Measurements from ENCODE around the gene UPF3B.
A peak's percentile ranks its signal among the peaks of the same experiment; 100 is the strongest.
"Not testable (repeated sequence)": the region's sequence is repeated elsewhere in the genome, so short reads cannot be mapped to it uniquely, and the experiment has no call there.

The UPF3B gene, protein sequence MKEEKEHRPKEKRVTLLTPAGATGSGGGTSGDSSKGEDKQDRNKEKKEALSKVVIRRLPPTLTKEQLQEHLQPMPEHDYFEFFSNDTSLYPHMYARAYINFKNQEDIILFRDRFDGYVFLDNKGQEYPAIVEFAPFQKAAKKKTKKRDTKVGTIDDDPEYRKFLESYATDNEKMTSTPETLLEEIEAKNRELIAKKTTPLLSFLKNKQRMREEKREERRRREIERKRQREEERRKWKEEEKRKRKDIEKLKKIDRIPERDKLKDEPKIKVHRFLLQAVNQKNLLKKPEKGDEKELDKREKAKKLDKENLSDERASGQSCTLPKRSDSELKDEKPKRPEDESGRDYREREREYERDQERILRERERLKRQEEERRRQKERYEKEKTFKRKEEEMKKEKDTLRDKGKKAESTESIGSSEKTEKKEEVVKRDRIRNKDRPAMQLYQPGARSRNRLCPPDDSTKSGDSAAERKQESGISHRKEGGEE

DNA sequence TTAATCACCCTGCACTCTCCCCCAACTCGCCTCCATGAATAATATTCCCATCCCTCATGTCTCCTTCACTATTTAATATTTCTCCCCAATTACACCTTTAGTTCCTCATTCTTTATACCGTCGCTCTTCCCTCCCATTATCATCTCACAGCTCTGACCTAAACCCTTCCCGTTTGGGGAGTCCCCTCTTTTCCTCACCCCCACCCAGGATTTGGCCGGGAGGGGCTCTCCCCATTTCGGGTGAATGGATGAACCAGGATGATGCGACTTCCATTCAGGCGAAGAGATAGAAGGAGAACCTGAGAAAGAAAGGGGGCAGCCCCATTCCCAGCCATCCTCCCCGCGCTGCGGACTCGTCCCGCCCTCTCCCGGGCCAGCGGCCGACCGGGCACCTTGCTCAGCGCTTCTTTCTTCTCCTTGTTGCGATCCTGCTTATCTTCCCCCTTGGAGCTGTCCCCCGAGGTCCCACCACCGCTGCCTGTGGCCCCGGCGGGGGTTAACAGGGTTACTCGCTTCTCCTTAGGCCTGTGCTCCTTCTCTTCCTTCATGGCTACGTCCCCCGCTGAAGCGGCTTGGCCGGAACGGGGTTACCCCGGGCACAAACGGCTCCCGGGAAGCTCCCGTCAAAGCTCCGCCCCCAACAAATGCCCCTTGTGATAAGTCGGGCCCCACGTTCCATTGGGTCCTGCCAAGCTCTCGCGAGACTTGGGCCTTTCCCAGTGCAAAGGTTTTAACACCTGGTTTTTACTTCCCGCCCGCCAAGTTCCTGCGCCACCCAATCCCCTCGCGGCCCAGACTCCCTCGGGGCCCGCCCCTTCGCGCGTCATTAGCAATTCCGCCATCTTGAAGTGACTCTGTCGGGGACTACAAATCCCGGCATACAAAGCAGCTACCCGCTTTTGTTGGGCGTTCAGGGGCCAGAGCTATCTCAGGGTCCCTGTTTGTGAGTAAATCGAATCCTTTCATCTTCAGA lies at the start of gene UPF3B:
TSS of gene UPF3B (minus strand) at position 582 of the 972 bp plus-strand sequence. CDS start at position 547, 35 bp downstream.
- CTCF ChIA-PET, result interaction anchor here (1.0 kb wide), 1 partner anchor 11 kb away, joined by 5 read pairs; no protein-coding TSS in a partner anchor
- peak; percentile 93 for DNase-seq (ENCODE audit: extremely low spot score)
- POLR2A ChIA-PET, result interaction anchor here (0.5 to 1.3 kb wide), 6 partner anchors 9 to 64 kb away, joined by 3 to 16 read pairs (median 4); partner anchors contain the start of genes NDUFA1, RNF113A and RPL39
- TF ChIP-seq, protein P1, sequence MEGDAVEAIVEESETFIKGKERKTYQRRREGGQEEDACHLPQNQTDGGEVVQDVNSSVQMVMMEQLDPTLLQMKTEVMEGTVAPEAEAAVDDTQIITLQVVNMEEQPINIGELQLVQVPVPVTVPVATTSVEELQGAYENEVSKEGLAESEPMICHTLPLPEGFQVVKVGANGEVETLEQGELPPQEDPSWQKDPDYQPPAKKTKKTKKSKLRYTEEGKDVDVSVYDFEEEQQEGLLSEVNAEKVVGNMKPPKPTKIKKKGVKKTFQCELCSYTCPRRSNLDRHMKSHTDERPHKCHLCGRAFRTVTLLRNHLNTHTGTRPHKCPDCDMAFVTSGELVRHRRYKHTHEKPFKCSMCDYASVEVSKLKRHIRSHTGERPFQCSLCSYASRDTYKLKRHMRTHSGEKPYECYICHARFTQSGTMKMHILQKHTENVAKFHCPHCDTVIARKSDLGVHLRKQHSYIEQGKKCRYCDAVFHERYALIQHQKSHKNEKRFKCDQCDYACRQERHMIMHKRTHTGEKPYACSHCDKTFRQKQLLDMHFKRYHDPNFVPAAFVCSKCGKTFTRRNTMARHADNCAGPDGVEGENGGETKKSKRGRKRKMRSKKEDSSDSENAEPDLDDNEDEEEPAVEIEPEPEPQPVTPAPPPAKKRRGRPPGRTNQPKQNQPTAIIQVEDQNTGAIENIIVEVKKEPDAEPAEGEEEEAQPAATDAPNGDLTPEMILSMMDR (IDR thresholded peaks at IDR 0.05; ENCODE audit: control extremely low read depth, extremely low read depth, low read depth, missing control alignments), result no peak

DNA sequence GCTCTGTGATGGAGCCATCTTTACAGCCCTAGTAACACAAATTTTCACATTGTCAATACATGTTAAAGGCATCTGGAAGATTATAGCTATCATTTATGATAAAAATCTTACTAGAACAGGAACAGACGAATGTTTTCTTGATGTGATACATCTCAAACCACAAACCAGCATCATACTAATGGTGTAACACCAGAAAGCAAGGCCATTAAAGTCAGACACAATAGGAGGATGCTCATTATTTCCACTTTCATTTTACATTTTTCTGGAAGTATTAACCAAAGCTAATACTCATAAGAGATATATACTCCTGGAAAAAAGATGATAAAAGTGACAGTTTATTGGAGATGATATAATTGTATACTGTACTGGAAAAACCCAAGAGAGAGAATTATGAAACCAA lies 48.2 kb upstream of the UPF3B start:
- TF ChIP-seq, protein P1 (IDR thresholded peaks at IDR 0.05; ENCODE audit: control extremely low read depth, extremely low read depth, low read depth, missing control alignments), result no peak
- no peak for DNase-seq (ENCODE audit: extremely low spot score)
- ChIA-PET POLR2A (no interaction called here), CTCF (no interaction called here)

DNA sequence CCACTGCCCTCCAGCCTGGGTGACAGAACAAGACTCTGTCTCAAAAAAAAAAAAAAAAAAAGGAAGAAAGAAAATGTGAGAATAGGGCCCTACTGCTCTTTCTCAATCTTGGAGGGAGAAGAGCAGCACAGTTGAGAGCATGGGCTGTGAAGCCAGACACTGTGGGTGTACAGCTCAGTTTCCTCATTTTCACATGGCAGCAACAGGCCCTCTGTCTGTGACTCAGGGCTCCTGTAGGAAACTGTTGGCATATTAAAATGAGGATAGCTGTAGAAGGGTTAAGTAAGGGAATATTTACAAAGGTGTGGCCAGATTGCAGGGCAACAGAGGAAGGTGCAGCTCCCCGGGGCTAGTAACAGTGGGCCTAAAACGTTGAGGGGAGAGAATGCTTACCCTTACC lies 46.4 kb upstream of the UPF3B start:
- DNase-seq (ENCODE audit: extremely low spot score), result no peak
- ChIA-PET POLR2A (no interaction called here), CTCF (interaction anchor here (1.5 kb wide), 1 partner anchor 11 kb away, joined by 4 read pairs; no protein-coding TSS in a partner anchor)
- TF ChIP-seq, protein P1 (IDR thresholded peaks at IDR 0.05; ENCODE audit: control extremely low read depth, extremely low read depth, low read depth, missing control alignments), result no peak

DNA sequence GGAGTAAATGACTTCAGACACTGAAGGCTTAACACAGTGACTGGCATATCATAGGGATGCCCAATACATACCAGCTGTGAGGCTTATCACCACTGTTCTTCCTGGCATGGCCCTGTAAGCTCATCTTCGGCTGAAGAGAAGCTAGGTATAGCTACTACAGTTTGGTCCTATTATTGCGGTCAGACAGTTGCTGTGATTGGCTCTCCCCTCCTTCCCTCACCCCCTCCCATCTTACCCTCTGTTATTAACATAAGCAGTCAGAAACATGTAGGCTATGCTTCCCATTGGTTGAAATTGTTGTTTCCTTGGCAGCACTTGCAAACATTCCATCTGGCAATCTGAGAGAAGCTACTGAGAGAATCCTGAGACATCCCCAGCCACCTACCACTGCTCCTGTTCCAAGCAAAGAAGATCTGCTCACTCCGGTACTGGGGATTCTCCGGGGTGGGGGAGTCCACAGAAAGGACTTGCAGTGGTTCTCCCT lies 43.1 kb upstream of the UPF3B start, which contains the start of gene AKAP14:
TSS of gene AKAP14 (plus strand) at position 51 of the 484 bp plus-strand sequence. CDS start 7,331 bp downstream, outside the sequence.
- TF ChIP-seq, protein P1 (IDR thresholded peaks at IDR 0.05; ENCODE audit: control extremely low read depth, extremely low read depth, low read depth, missing control alignments), result no peak
- CTCF ChIA-PET, result interaction anchor here (0.8 kb wide), 1 partner anchor 8 kb away, joined by 3 read pairs; no protein-coding TSS in a partner anchor
- POLR2A ChIA-PET, result no interaction called here
- DNase-seq (ENCODE audit: extremely low spot score), result no peak

DNA sequence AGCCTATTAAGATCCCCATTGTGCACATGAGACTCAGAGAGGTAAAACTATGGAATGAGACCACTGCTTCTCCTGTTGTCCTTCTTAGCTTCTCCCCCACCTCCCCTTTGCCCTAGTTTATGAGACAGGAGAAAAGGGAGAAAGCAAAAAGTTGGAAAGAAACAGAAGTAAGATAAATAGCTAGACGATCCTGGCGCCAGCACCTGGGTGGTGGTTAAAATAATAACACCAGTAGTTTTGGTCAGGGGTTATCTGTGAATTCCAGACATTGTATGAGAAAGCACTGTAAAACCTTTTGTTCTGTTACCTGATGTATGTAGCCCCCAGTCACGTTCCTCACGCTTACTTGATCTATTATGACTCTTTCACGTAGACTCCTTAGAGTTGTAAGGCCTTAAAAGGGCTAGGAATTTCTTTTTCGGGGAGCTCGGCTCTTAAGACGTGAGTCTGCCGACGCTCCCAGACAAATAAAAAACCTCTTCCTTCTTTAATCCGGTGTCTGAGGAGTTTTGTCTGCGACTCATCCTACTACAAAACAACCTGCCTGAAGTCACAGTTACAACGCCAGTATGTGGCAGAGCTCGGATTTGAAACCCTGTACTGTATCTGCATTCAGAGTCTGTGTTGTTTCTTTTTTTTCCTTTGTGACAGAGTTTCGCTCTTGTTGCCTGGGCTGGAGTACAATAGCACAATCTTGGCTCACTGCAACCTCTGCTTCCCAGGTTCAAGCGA lies 39.4 kb upstream of the UPF3B start:
- POLR2A ChIA-PET; CTCF ChIA-PET; DNase-seq (ENCODE audit: extremely low spot score): not testable (repeated sequence)

DNA sequence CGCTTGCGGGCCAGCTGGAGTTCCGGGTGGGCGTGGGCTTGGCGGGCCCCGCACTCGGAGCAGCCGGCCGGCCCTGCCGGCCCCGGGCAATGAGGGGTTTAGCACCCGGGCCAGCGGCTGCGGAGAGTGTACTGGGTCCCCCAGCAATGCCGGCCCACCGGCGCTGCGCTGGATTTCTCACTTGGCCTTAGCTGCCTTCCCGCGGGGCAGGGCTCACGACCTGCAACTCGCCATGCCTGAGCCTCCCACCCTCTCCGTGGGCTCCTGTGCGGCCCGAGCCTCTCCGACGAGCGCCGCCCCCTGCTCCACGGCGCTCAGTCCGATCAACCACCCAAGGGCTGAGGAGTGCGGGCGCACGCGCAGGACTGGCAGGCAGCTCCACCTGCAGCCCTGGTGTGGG lies 37.9 kb upstream of the UPF3B start:
- DNase-seq (ENCODE audit: extremely low spot score); CTCF ChIA-PET; POLR2A ChIA-PET: not testable (repeated sequence)
